ENCODE results near the gene B3GALT4.

DNA sequence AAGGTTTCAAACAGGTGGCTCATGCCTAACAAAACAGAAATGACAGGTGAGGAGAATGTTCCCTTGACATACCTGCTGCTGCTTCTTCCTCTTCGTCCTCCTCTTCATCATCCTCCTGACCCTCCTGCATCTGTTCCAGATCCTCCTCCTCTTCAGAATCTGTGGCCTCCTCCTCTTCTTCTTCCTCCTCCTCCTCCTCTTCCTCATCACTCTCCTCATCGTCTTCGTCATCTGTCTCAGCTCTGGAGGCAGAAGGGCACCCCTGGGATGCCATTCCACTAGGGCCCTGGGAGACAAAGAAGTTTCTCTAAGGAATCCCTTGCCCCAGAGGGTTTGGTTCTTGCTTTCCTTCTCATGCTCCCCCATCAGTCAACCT, 43.0 kb downstream of the B3GALT4 start:
- TF ChIP-seq, protein P1, sequence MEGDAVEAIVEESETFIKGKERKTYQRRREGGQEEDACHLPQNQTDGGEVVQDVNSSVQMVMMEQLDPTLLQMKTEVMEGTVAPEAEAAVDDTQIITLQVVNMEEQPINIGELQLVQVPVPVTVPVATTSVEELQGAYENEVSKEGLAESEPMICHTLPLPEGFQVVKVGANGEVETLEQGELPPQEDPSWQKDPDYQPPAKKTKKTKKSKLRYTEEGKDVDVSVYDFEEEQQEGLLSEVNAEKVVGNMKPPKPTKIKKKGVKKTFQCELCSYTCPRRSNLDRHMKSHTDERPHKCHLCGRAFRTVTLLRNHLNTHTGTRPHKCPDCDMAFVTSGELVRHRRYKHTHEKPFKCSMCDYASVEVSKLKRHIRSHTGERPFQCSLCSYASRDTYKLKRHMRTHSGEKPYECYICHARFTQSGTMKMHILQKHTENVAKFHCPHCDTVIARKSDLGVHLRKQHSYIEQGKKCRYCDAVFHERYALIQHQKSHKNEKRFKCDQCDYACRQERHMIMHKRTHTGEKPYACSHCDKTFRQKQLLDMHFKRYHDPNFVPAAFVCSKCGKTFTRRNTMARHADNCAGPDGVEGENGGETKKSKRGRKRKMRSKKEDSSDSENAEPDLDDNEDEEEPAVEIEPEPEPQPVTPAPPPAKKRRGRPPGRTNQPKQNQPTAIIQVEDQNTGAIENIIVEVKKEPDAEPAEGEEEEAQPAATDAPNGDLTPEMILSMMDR (IDR thresholded peaks at IDR 0.05; ENCODE audit: low read depth, low read length), result no peak
- TF ChIP-seq EZH2phosphoT487 (IDR thresholded peaks at IDR 0.05; ENCODE audit: low read depth), result no peak

All from OCI-LY3 (cell line).